ENCODE results near the gene ZNF593OS. TPM values are rescaled to one million over a fixed set of nuclear protein-coding genes. Genes with fewer than 3 reads are reported as not detected.

ZNF593OS gene
- polyA plus RNA-seq, 1 donor from 2014 or later: not detected

DNA sequence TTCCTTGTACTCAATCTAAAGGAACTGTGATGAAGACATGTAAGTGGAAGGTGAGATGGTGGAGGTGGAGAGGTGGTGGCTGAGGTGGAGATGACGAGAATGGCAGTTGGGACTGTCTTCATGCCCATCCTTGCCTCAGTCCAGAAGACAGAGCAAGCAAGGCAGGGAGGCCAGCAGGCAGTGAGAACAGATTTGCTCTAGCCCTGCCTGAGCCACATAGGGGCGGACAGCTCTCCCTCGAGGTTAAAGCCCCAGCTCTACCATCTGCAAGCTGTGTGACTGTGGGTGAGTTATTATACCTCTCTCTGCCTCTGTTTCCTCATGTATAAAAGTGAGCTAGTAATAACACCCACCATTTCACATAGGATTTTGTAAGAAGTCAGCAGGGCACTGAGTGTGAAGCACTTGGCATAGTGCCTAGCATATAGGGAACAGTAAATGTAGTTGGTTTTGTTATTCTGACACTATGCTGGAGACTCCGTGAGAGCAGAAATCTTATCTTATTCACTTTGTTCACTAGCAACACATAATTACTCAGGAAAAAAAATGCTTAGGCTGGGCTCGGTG lies 17.6 kb downstream of the ZNF593OS start:
- H3K4me3 ChIP-seq (ENCODE audit: low read length): no peak overlapping the region
- no peaks in the 10 kb centered on the region for H3K79me2 ChIP-seq (replicated peaks; ENCODE audit: insufficient read depth, low read length)
- H2AFZ ChIP-seq (ENCODE audit: low read depth, low read length): no peak overlapping the region
- no peak overlapping the region for H3K9ac ChIP-seq (ENCODE audit: low read length)
- no peaks in the 10 kb centered on the region for H3F3A ChIP-seq (ENCODE audit: insufficient read depth, low read length, poor library complexity, severe bottlenecking)
- TF ChIP-seq RAD21 (conservative IDR thresholded peaks at IDR 0.05) (no peak), SMC3 (conservative IDR thresholded peaks at IDR 0.05; ENCODE audit: poor library complexity) (no peak), EP300 (conservative IDR thresholded peaks at IDR 0.05; ENCODE audit: poor library complexity, severe bottlenecking) (no peak), TAF1 (IDR thresholded peaks at IDR 0.05; ENCODE audit: low read depth) (no peak), EZH2 (IDR thresholded peaks at IDR 0.05; ENCODE audit: borderline replicate concordance, insufficient read depth, low read length, poor library complexity, severe bottlenecking) (no peak)
- TF ChIP-seq, protein P1, sequence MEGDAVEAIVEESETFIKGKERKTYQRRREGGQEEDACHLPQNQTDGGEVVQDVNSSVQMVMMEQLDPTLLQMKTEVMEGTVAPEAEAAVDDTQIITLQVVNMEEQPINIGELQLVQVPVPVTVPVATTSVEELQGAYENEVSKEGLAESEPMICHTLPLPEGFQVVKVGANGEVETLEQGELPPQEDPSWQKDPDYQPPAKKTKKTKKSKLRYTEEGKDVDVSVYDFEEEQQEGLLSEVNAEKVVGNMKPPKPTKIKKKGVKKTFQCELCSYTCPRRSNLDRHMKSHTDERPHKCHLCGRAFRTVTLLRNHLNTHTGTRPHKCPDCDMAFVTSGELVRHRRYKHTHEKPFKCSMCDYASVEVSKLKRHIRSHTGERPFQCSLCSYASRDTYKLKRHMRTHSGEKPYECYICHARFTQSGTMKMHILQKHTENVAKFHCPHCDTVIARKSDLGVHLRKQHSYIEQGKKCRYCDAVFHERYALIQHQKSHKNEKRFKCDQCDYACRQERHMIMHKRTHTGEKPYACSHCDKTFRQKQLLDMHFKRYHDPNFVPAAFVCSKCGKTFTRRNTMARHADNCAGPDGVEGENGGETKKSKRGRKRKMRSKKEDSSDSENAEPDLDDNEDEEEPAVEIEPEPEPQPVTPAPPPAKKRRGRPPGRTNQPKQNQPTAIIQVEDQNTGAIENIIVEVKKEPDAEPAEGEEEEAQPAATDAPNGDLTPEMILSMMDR (IDR thresholded peaks at IDR 0.05; ENCODE audit: poor library complexity, severe bottlenecking): no peak
- H3K27me3 ChIP-seq (ENCODE audit: insufficient read depth, low read depth, low read length): peaks cover 5% of the 10 kb centered on the region
- no peak overlapping the region for H3K4me2 ChIP-seq (ENCODE audit: low read length)
- H4K20me1 ChIP-seq (ENCODE audit: insufficient read depth): no peaks in the 10 kb centered on the region
- no peaks in the 10 kb centered on the region for H3K9me2 ChIP-seq (ENCODE audit: insufficient read depth, low read length)
- H3K36me3 ChIP-seq (ENCODE audit: insufficient read depth, low read length): no peaks in the 10 kb centered on the region
- no peak overlapping the region for H3K27ac ChIP-seq (ENCODE audit: low read length)
- no peaks in the 10 kb centered on the region for H3K9me3 ChIP-seq (ENCODE audit: low read length)

DNA sequence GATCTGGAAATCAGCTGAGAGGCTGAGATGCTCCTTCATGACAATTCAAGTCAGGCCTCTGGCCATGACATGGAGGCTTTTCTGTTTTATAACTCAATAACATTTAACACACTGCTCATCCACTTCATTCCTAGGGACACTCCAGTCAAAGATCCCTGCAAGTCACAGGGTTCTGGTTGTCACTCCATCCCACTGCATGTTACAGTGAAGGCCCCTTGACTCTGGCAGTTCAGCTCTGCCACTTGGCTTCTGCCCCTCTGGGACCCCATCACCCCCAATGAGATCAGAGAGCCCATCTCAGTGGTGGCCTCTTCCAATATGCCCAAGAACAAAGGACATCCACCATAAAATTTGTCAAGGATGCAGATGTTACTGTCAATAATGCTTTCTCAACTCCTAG lies 22.7 kb downstream of the ZNF593OS start:
- Histone ChIP-seq H3K9me2 (ENCODE audit: insufficient read depth, low read length) (no peaks in the 10 kb centered on the region), H3K9me3 (ENCODE audit: low read length) (no peaks in the 10 kb centered on the region), H3F3A (ENCODE audit: insufficient read depth, low read length, poor library complexity, severe bottlenecking) (no peaks in the 10 kb centered on the region), H3K79me2 (replicated peaks; ENCODE audit: insufficient read depth, low read length) (no peaks in the 10 kb centered on the region), H4K20me1 (ENCODE audit: insufficient read depth) (no peaks in the 10 kb centered on the region), H3K4me3 (ENCODE audit: low read length) (no peak overlapping the region), H3K36me3 (ENCODE audit: insufficient read depth, low read length) (no peaks in the 10 kb centered on the region), H3K9ac (ENCODE audit: low read length) (no peak overlapping the region), H3K4me2 (ENCODE audit: low read length) (no peak overlapping the region), H3K27ac (ENCODE audit: low read length) (no peak overlapping the region), H2AFZ (ENCODE audit: low read depth, low read length) (no peak overlapping the region), H3K27me3 (ENCODE audit: insufficient read depth, low read depth, low read length) (no peaks in the 10 kb centered on the region)
- TF ChIP-seq RAD21 (conservative IDR thresholded peaks at IDR 0.05) (no peak), EP300 (conservative IDR thresholded peaks at IDR 0.05; ENCODE audit: poor library complexity, severe bottlenecking) (no peak)

DNA sequence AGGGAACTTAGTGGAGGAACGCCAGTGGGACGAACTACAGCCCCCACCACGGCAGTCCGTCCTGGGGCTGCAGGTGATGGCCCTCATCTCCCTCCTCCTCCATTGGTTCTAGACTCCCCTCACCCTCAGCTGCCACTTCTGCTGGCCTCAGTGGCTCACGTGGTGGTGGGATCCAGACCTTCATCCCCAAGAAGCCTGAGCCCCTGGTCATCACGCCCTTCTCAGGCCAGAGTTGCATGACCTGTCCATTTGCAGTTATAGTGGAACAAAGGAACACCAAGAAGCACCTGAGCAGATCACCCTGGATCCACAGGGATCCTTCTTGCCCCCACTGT lies 25.7 kb downstream of the ZNF593OS start:
- Histone ChIP-seq H3F3A (ENCODE audit: insufficient read depth, low read length, poor library complexity, severe bottlenecking) (no peaks in the 10 kb centered on the region), H3K79me2 (replicated peaks; ENCODE audit: insufficient read depth, low read length) (no peaks in the 10 kb centered on the region), H3K9me3 (ENCODE audit: low read length) (no peaks in the 10 kb centered on the region), H3K4me2 (ENCODE audit: low read length) (no peak overlapping the region), H3K36me3 (ENCODE audit: insufficient read depth, low read length) (no peaks in the 10 kb centered on the region), H3K27ac (ENCODE audit: low read length) (no peak overlapping the region), H4K20me1 (ENCODE audit: insufficient read depth) (no peaks in the 10 kb centered on the region), H3K9ac (ENCODE audit: low read length) (no peak overlapping the region), H3K4me3 (ENCODE audit: low read length) (no peak overlapping the region), H2AFZ (ENCODE audit: low read depth, low read length) (no peak overlapping the region), H3K27me3 (ENCODE audit: insufficient read depth, low read depth, low read length) (no peaks in the 10 kb centered on the region), H3K9me2 (ENCODE audit: insufficient read depth, low read length) (no peaks in the 10 kb centered on the region)
- TF ChIP-seq EZH2 (IDR thresholded peaks at IDR 0.05; ENCODE audit: borderline replicate concordance, insufficient read depth, low read length, poor library complexity, severe bottlenecking): no peak
- TF ChIP-seq, protein P2, sequence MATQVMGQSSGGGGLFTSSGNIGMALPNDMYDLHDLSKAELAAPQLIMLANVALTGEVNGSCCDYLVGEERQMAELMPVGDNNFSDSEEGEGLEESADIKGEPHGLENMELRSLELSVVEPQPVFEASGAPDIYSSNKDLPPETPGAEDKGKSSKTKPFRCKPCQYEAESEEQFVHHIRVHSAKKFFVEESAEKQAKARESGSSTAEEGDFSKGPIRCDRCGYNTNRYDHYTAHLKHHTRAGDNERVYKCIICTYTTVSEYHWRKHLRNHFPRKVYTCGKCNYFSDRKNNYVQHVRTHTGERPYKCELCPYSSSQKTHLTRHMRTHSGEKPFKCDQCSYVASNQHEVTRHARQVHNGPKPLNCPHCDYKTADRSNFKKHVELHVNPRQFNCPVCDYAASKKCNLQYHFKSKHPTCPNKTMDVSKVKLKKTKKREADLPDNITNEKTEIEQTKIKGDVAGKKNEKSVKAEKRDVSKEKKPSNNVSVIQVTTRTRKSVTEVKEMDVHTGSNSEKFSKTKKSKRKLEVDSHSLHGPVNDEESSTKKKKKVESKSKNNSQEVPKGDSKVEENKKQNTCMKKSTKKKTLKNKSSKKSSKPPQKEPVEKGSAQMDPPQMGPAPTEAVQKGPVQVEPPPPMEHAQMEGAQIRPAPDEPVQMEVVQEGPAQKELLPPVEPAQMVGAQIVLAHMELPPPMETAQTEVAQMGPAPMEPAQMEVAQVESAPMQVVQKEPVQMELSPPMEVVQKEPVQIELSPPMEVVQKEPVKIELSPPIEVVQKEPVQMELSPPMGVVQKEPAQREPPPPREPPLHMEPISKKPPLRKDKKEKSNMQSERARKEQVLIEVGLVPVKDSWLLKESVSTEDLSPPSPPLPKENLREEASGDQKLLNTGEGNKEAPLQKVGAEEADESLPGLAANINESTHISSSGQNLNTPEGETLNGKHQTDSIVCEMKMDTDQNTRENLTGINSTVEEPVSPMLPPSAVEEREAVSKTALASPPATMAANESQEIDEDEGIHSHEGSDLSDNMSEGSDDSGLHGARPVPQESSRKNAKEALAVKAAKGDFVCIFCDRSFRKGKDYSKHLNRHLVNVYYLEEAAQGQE (IDR thresholded peaks at IDR 0.05; ENCODE audit: borderline replicate concordance): no peak
- TF ChIP-seq EP300 (conservative IDR thresholded peaks at IDR 0.05; ENCODE audit: poor library complexity, severe bottlenecking): no peak
- TF ChIP-seq, protein P1 (IDR thresholded peaks at IDR 0.05; ENCODE audit: poor library complexity, severe bottlenecking): no peak
- TF ChIP-seq POLR2AphosphoS5 (IDR thresholded peaks at IDR 0.05): no peak
- TF ChIP-seq SMC3 (conservative IDR thresholded peaks at IDR 0.05; ENCODE audit: poor library complexity): no peak
- TF ChIP-seq MXI1 (conservative IDR thresholded peaks at IDR 0.05; ENCODE audit: poor library complexity, severe bottlenecking): no peak
- TF ChIP-seq TAF1 (IDR thresholded peaks at IDR 0.05; ENCODE audit: low read depth): no peak

Measured in neural cell (in vitro differentiated cells).